Right atrium auricular region (tissue), 2 donors: Measurements from ENCODE around the gene OR5M3. TPM values are rescaled to one million over a fixed set of nuclear protein-coding genes. Genes with fewer than 3 reads are reported as not detected.

Experiments used
- DNase-seq: peaks from one replicate; pipeline ENCODE4 v3.0.0-alpha.2; 2019; ENCODE audit warnings: low spot score
- H3K27ac ChIP-seq, 2 donors: fragments of 200-600 bp; sonication (generic); 1 replicate in 1 of 2; 2 replicates in 1 of 2; pipeline ENCODE4 v1.5.1; 2016 to 2019
- H3K27me3 ChIP-seq, 2 donors: fragments of 200-600 bp; sonication (generic); one replicate each; pipeline versions ENCODE4 v1.5.1 to v1.6.0; 2017 to 2019
- H3K36me3 ChIP-seq: fragments of 200-600 bp; sonication (generic); one replicate; pipeline ENCODE4 v1.5.1; 2016
- H3K4me1 ChIP-seq, 2 donors: fragments of 200-600 bp; sonication (generic); one replicate each; pipeline versions ENCODE4 v1.5.1 to v1.6.0; 2017 to 2019
- H3K4me3 ChIP-seq, 2 donors: fragments of 200-600 bp; sonication (generic); 1 replicate in 1 of 2; 2 replicates in 1 of 2; pipeline ENCODE4 v1.5.1; 2017 to 2019; ENCODE audit warnings: mild to moderate bottlenecking in 1 of 2, moderate library complexity in 1 of 2
- H3K9me3 ChIP-seq, 2 donors: fragments of 200-600 bp; sonication (generic); one replicate each; pipeline ENCODE4 v1.5.1; 2019
- CTCF ChIP-seq, 2 donors: fragments of 200-600 bp; sonication (generic); IDR thresholded peaks; one replicate each; pipeline ENCODE4 v1.5.1; 2019; ENCODE audit warnings: antibody characterized with exemption in 2 of 2
- total RNA-seq, 2 donors: library from RNA; depleted of rRNA; stranded (reverse); fragments of >200 nt; gene quantifications; one replicate each; pipeline ENCODE4 v1.1.0, GENCODE V29; 2016

The OR5M3 gene
- total RNA-seq, result not detected

DNA sequence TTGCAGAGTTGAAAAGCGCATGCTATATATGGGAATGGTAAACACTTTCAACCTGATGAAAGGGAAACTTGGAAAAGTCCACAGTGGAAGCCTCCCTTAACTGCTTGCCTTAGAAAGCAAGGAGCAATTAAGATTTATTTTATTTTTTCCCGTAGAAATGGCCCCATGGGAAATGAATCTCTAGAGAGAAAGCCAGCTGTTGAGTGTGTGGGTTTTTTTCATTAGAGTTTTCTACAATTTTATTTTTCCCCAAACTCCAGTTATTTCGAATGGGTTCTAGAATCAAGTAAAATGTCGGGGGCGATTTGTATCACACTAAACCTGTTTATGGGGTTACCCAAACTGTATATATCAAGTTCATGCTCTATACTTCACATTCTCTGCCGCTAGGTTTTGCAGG is at the start of gene OR5M3:
Gene OR5M3 (minus strand): TSS at position 101 of the 400 bp plus-strand sequence. CDS start 2,855 bp downstream, outside the sequence.
- Histone ChIP-seq H3K4me3 (no peak within 1 kb of the TSS), H3K36me3 (no peaks in the 10 kb centered on the region), H3K4me1 (no peaks in the 10 kb centered on the region)

DNA sequence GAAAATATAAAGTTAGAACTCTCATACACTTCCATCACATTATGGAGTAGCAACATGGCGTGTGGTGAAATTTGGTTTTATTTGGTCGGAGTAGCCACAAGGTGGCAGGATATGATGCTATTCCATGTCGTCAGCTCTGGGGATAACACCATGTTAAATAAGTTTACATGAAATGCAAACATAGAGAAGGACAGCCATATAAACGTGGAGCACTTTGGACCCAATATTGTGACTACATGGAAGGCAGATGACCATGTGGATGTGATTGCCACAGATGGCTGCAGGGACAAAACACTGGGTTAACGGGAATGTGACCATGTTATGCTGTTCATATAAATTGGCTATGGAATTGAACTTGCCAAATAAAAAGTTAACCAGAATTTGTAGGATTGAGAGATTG is 48.9 kb upstream of the OR5M3 start:
- no peaks in the 10 kb centered on the region for H3K36me3 ChIP-seq
- H3K4me1 ChIP-seq, result no peaks in the 10 kb centered on the region
- H3K9me3 ChIP-seq, result no peaks in the 10 kb centered on the region
- no peak for DNase-seq
- no peak overlapping the region for H3K27ac ChIP-seq
- no peak for TF ChIP-seq CTCF (IDR thresholded peaks at IDR 0.05)
- H3K27me3 ChIP-seq, result no peaks in the 10 kb centered on the region
- H3K4me3 ChIP-seq, result no peak overlapping the region

More for the DNA sequence above, at the start of gene OR5M3:
- DNase-seq, result no peak
- Histone ChIP-seq H3K9me3 (no peaks in the 10 kb centered on the region), H3K27ac (no peak within 1 kb of the TSS), H3K27me3 (no peaks in the 10 kb centered on the region)
- TF ChIP-seq CTCF (IDR thresholded peaks at IDR 0.05), result no peak

GRCh38 chr11:56513280-56513679 is 40.1 kb upstream of the OR5M3 start:
- no peak for TF ChIP-seq CTCF (IDR thresholded peaks at IDR 0.05)
- no peaks in the 10 kb centered on the region for H3K4me1 ChIP-seq
- no peak overlapping the region for H3K27ac ChIP-seq
- H3K9me3 ChIP-seq, result no peaks in the 10 kb centered on the region
- no peaks in the 10 kb centered on the region for H3K27me3 ChIP-seq
- no peaks in the 10 kb centered on the region for H3K36me3 ChIP-seq
- H3K4me3 ChIP-seq, result no peak overlapping the region
- DNase-seq, result no peak

DNA sequence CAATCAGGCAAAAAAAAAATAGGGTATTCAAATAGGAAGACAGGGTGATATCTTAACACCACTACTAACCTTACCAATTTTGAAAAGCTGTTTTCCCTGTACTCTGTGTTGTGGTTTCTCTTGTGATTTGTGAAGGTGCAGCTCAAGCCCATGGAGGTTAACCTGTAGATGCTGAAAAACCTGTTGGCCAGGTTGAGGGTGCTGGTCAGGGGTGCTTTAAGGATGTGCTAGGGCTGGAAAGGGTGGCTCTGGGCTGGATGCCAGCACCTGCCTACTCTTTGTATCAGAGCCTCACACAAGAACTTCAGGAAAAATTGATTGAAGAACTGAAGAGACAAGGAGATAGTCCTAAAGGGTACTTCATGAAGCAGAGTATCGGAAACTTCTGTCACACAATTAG is 36.3 kb upstream of the OR5M3 start:
- Histone ChIP-seq H3K4me1 (no peaks in the 10 kb centered on the region), H3K27ac (no peak overlapping the region), H3K36me3 (no peaks in the 10 kb centered on the region), H3K4me3 (no peak overlapping the region), H3K9me3 (no peaks in the 10 kb centered on the region), H3K27me3 (no peaks in the 10 kb centered on the region)
- TF ChIP-seq CTCF (IDR thresholded peaks at IDR 0.05), result no peak
- no peak for DNase-seq

DNA sequence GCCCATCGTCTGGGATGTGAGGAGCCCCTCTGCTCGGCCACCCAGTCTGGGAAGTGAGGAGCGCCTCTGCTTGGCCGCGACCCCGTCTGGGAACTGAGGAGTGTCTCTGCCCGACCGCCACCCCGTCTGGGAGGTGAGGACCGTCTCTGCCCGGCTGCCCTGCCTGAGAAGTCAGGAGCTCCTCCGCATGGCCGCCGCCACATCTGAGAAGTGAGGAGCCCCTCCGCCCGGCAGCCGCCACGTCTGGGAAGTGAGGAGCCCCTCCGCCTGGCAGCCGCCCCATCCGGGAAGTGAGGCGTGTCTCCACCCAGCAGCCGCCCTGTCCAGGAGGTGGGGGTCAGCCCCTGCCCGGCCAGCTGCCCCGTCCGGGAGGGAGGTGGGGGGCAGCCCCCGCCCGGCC is 23.9 kb upstream of the OR5M3 start:
- H3K36me3 ChIP-seq, result no peaks in the 10 kb centered on the region
- no peak overlapping the region for H3K4me3 ChIP-seq
- no peaks in the 10 kb centered on the region for H3K9me3 ChIP-seq
- DNase-seq, result no peak
- no peaks in the 10 kb centered on the region for H3K27me3 ChIP-seq
- H3K4me1 ChIP-seq, result no peaks in the 10 kb centered on the region
- no peak overlapping the region for H3K27ac ChIP-seq
- TF ChIP-seq CTCF (IDR thresholded peaks at IDR 0.05), result no peak

DNA sequence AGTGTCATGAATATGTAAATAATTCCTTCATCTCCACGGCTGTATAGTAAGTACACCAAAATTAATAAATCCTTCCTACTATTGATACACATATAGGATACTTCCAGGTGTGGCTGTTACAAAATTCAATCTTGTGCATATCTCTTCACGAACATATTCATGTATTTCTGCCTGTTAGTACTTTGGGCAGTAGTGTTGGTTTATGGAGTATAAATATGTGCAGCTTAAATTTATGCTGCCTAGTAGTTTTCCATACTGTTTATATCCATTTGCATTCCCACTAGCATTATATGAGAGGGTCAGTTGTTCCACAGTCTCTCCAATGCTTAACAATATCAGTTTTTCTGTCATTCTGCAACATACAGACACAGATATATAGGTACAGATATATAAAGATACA is 22.0 kb upstream of the OR5M3 start:
- Histone ChIP-seq H3K36me3 (no peaks in the 10 kb centered on the region), H3K27ac (no peak overlapping the region), H3K9me3 (no peaks in the 10 kb centered on the region), H3K4me1 (no peaks in the 10 kb centered on the region), H3K4me3 (no peak overlapping the region), H3K27me3 (no peaks in the 10 kb centered on the region)
- no peak for TF ChIP-seq CTCF (IDR thresholded peaks at IDR 0.05)
- DNase-seq, result no peak
